Fibroblast of villous mesenchyme (primary cell): ENCODE results near the gene YPEL5. TPM values are rescaled to one million over a fixed set of nuclear protein-coding genes. Genes with fewer than 3 reads are reported as not detected.

Experiments
- DNase-seq: peaks from one replicate; pipeline ENCODE4 v3.0.0-alpha.2; 2010; ENCODE audit warnings: low read depth
- H3K4me3 ChIP-seq: 2 replicates; pipeline ENCODE4 v1.5.1; 2011; ENCODE audit warnings: low read depth, mild to moderate bottlenecking, low read length
- total RNA-seq: library from RNA; depleted of rRNA; stranded (reverse); fragments of >200 nt; gene quantifications from 2 replicates; pipeline ENCODE4 v1.2.3, GENCODE V29; 2012
- TF ChIP-seq, protein P1 (sequence below): IDR thresholded peaks from 2 replicates; pipeline ENCODE4 v1.5.1; 2012; ENCODE audit warnings: low read depth, mild to moderate bottlenecking, low read length; ENCODE audit not compliant: insufficient read depth

Gene YPEL5
- total RNA-seq, 1 donor, result 66.1 TPM

DNA sequence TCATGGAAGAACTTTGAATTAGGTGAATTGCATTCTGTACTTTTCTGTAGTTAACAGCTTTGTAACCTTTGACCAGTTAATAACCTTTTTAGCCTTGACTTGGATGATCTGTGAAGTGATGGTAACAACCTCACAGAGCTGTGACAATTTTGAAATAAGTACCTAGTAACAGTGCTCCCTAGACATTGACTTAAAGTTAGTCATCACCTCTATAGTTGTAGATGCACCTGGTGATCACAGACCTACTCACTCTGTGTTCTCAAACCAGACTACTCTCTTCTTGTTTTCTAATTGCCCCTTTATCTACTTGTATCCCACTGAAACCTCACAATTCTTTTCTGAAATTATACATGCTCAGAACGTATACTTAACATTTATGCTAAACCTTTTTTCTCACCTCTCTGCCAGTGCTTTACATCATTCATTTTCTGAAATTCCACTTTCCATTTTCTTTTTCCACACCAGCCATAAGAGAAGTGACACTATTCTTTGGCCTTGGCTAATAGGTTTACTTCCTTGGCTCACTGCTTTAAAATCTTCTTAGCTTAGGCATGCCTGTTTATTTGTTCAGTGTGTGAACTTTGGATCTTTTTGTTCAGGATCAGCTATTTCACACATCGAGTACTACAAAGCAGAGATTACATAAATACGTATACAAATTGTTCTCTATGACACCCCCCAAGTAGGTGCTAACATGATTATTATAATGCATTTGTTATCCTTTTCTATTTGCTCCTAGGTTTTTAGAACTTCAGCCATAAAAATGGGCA is 9.3 kb downstream of the YPEL5 start:
- TF ChIP-seq, protein P1, sequence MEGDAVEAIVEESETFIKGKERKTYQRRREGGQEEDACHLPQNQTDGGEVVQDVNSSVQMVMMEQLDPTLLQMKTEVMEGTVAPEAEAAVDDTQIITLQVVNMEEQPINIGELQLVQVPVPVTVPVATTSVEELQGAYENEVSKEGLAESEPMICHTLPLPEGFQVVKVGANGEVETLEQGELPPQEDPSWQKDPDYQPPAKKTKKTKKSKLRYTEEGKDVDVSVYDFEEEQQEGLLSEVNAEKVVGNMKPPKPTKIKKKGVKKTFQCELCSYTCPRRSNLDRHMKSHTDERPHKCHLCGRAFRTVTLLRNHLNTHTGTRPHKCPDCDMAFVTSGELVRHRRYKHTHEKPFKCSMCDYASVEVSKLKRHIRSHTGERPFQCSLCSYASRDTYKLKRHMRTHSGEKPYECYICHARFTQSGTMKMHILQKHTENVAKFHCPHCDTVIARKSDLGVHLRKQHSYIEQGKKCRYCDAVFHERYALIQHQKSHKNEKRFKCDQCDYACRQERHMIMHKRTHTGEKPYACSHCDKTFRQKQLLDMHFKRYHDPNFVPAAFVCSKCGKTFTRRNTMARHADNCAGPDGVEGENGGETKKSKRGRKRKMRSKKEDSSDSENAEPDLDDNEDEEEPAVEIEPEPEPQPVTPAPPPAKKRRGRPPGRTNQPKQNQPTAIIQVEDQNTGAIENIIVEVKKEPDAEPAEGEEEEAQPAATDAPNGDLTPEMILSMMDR, result no peak
- no peak overlapping the region for H3K4me3 ChIP-seq
- DNase-seq, result no peak

DNA sequence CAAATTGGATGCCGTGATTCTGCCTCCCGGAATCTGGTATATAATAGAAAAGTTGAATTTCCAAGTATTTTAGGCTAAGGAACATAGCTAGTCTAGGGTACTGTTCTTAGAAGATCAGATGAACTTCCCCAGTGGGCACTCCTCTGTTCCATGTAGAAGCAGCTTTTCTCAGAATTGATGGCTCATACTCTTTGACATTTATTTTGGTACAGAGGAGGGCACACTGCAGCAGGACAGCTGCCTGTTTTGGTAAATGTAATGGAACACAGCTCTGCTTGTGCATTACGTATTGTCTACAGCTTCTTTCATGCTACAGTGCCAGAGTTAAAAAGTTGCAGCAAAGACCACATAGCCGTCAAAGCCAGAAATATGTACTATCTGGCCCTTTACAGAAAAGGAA is 10.8 kb downstream of the YPEL5 start:
- H3K4me3 ChIP-seq, result no peak overlapping the region
- DNase-seq, result no peak
- TF ChIP-seq, protein P1, result no peak

DNA sequence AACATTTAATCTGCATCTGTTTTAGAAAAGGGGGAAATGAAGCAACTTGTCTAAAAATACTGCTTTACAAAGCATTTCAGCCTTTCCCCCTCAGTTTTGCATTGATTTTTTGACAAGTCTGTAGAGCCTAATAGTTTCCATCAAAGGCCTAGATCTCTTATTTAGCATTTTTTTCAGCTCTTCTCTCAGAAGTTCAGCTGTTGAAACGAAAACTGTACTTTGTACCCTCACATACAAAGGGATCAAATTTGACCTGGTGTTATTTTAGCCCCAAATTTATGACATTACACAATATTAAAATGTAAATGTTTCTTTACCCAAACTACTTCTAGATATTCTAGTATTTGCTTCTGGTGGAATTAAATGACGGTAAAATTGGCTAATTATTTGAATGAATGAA is 13.0 kb downstream of the YPEL5 start:
- no peak for DNase-seq
- TF ChIP-seq, protein P1, result no peak
- no peak overlapping the region for H3K4me3 ChIP-seq

DNA sequence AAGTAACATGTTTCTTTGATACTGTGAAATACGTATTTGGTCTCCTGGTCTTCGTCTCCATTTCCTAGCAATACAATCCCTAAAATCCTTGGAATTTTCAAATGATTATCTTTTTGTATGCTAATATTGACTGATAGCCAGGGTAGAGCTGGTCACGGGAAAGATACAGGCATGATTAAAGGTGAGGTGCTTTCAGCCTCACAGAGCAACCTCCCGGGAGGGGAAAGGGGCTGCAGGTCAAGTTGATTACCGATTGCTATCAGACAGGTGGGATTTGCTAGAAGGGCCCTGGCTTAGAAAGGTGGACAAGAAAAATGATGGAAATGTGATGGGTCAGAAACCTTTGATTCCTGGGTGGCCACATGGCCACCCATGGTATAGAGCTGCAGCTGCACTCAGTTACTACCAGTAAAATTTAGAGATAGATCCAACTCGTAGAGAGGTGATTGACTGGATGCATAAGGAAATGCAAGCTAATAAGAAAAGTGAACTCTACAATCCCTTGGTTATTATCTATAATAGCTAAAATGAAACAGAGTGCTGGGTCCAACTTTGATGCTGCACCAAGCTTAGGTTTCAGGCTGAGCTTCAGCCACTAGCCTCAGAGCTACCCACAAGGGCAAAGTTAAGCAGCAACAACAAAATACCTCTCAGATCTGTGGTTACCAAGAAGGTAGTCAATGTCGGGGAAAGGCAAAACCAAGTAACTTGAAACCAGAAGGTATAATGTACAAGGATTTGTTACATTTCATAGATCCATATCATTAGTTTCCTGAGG is 15.3 kb downstream of the YPEL5 start:
- TF ChIP-seq, protein P1, result no peak
- DNase-seq, result no peak
- no peak overlapping the region for H3K4me3 ChIP-seq

DNA sequence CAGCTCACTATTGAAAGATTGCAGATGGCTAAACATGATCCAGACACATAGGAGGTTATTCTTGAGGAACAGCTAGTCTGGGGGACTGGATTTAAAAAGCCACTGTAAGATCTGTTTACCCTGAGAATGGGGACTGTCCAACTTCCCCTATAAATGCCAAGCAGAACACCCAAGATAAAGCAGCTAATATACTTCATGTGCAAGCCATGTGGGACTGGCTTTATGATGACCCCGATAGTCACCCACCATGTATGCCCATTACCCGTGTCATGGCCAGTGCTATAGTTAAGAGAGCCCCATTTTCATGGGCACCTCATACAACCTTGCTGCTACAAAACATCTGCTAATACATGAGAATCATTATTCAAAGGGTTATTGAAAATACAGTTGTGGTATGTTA is 16.0 kb downstream of the YPEL5 start:
- TF ChIP-seq, protein P1, result no peak

DNA sequence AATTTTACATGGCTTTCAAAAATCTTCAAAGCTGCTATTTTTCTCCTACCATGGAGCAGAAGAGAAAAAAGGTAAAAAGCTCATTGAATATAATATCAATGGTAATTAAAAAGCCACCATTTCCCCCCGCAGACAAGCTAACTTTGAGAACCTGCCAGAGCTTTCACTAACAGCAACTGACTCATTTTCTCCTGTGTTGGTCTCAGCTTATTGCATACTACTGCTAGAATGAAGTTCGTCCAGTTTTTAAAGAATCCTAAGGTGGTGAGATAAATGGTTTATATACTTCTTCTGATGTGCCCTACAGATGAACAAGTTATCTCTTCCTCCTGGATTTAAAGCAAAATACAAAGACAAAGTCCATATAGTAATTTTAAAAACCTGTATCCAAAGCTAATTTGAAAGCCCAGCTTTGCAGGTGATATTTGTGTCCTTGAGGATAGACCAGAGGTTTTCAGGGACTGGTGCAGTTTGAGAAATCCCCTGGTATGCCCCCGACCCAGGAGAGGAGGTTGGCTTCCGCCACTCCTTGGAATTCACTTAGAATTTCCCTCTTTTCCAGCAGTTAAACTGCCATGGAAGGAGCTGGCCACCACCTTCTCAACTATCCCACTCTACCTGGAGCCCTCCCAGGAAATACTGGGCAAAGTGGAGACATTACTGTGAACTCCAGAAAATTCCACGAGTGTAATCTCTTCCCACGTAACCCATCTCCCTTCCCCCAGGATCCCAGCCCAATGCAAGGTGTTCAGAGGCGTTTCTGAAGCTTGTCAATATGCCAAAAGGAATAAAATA is 17.5 kb downstream of the YPEL5 start:
- no peak overlapping the region for H3K4me3 ChIP-seq
- no peak for DNase-seq
- TF ChIP-seq, protein P1, result no peak

More for the DNA sequence above, 16.0 kb downstream of the YPEL5 start:
- DNase-seq, result no peak
- H3K4me3 ChIP-seq, result no peak overlapping the region
